HCT116 (cell line): ENCODE data around the gene GALNT16. TPM values are rescaled to one million over a fixed set of nuclear protein-coding genes. Genes with fewer than 3 reads are reported as not detected.
A peak's percentile ranks its signal among the peaks of the same experiment; 100 is the strongest.

Experiments
- ATAC-seq: fragments of 200-7000 bp; cut with Tn5 transposase; 2 replicates; pipeline ENCODE4 v1.9.1; 2020; ENCODE audit warnings: mild to moderate bottlenecking, moderate library complexity
- BruUV-seq: library from RNA; stranded (reverse); fragments of 400-500 nt; replicated peaks from 2 replicates; lab custom pipeline; 2021; lab: Mats Ljungman, UMichigan
- CTCF ChIA-PET: fragments of 300-600 bp; sonication (Branson Sonifier 250); formaldehyde crosslinking; loops from one replicate; lab custom pipeline; 2021; ENCODE audit warnings: antibody characterized with exemption; lab: Charles Lee
- POLR2A ChIA-PET: fragments of 300-600, 350-600 bp; sonication (Branson Sonifier 250); formaldehyde crosslinking; loops from one replicate; lab custom pipeline; 2021; ENCODE audit warnings: antibody characterized with exemption; lab: Charles Lee
- RAD21 ChIA-PET, 2 experiments: fragments of 300-600 bp; sonication (Branson Sonifier 250); formaldehyde crosslinking; loops; one replicate each; lab custom pipeline; 2023; ENCODE audit warnings: low total read pairs in 2 of 2; ENCODE audit not compliant: uncharacterized antibody in 2 of 2, unreplicated experiment in 2 of 2, low non-redundant PET in 1 of 2; lab: Charles Lee
- DNase-seq: peaks from one replicate; pipeline ENCODE4 v3.0.0-alpha.2; 2010; ENCODE audit warnings: low read depth, low spot score
- H2AFZ ChIP-seq: fragments of 200-600 bp; shearing (Covaris generic), sonication (generic); 2 replicates; pipeline ENCODE4 v1.6.1; 2017; ENCODE audit warnings: low read depth, mixed run types, mixed read lengths, antibody characterized with exemption, low read length; ENCODE audit not compliant: poor library complexity, severe bottlenecking
- H3K27ac ChIP-seq: 2 replicates; pipeline ENCODE4 v1.5.1; 2012; ENCODE audit warnings: low read depth, low read length
- H3K27me3 ChIP-seq: fragments of 200-600 bp; sonication (generic); 2 replicates; pipeline ENCODE4 v1.6.1; 2016; ENCODE audit warnings: mixed run types, low read length, mixed read lengths; ENCODE audit not compliant: insufficient read depth
- H3K36me3 ChIP-seq, 2 experiments: fragments of 200-500 bp in 1 of 2; fragments of 200-600 bp in 1 of 2; sonication (Bioruptor generic) in 1 of 2; sonication (generic) in 1 of 2; 2 replicates each; pipeline versions ENCODE4 v1.5.1 to v1.6.1; 2014 to 2016; ENCODE audit warnings: low read length in 2 of 2, inconsistent platforms in 1 of 2, mixed read lengths in 1 of 2, mixed run types in 1 of 2; ENCODE audit not compliant: insufficient read depth in 2 of 2, control insufficient read depth in 1 of 2
- H3K4me1 ChIP-seq, 2 experiments: fragments of 200-600 bp in 1 of 2; sonication (generic) in 1 of 2; 2 replicates each; pipeline versions ENCODE4 v1.5.1 to v1.6.1; 2012 to 2017; ENCODE audit warnings: low read length in 2 of 2, inconsistent platforms in 1 of 2, mild to moderate bottlenecking in 1 of 2, mixed read lengths in 1 of 2, mixed run types in 1 of 2, moderate library complexity in 1 of 2; ENCODE audit not compliant: insufficient read depth in 2 of 2, control insufficient read depth in 1 of 2
- H3K4me2 ChIP-seq: fragments of 200-600 bp; sonication (generic); 2 replicates; pipeline ENCODE4 v1.6.1; 2017; ENCODE audit warnings: mixed run types, low read length, mixed read lengths
- H3K4me3 ChIP-seq, 2 experiments: fragments of 200-600 bp in 1 of 2; sonication (generic) in 1 of 2; replicated peaks in 1 of 2; 2 replicates each; pipeline ENCODE4 v1.5.1; 2011 to 2016; ENCODE audit warnings: low read length in 2 of 2, control low read depth in 1 of 2, low read depth in 1 of 2, mild to moderate bottlenecking in 1 of 2, mixed read lengths in 1 of 2, mixed run types in 1 of 2
- H3K79me2 ChIP-seq: fragments of 200-600 bp; sonication (generic); 2 replicates; pipeline ENCODE4 v1.6.1; 2017; ENCODE audit warnings: mild to moderate bottlenecking, mixed run types, low read length, moderate library complexity, mixed read lengths; ENCODE audit not compliant: insufficient read depth
- H3K9ac ChIP-seq: fragments of 200-600 bp; sonication (generic); 2 replicates; pipeline ENCODE4 v1.6.1; 2016; ENCODE audit warnings: low read length, mixed read lengths
- H3K9me2 ChIP-seq: fragments of 200-600 bp; sonication (generic), shearing (Covaris generic); 2 replicates; pipeline ENCODE4 v1.6.1; 2017; ENCODE audit warnings: mixed run types, mild to moderate bottlenecking, moderate library complexity; ENCODE audit not compliant: insufficient read depth
- H3K9me3 ChIP-seq, 2 experiments: fragments of 200-500 bp in 1 of 2; fragments of 200-600 bp in 1 of 2; sonication (Bioruptor generic) in 1 of 2; sonication (generic) in 1 of 2; 2 replicates each; pipeline ENCODE4 v1.6.1; 2014 to 2017; ENCODE audit warnings: low read length in 2 of 2, mixed read lengths in 2 of 2, inconsistent platforms in 1 of 2, low read depth in 1 of 2, mild to moderate bottlenecking in 1 of 2, mixed run types in 1 of 2, moderate library complexity in 1 of 2; ENCODE audit not compliant: control insufficient read depth in 1 of 2, insufficient read depth in 1 of 2
- H4K20me1 ChIP-seq: fragments of 200-600 bp; sonication (generic), shearing (Covaris generic); 2 replicates; pipeline ENCODE4 v1.6.1; 2017; ENCODE audit warnings: mixed run types, mild to moderate bottlenecking, moderate library complexity; ENCODE audit not compliant: insufficient read depth
- CEBPB ChIP-seq: IDR thresholded peaks from 2 replicates; pipeline ENCODE4 v1.6.1; 2012; ENCODE audit warnings: low read depth
- EGR1 ChIP-seq: IDR thresholded peaks from 2 replicates; pipeline ENCODE4 v1.6.1; 2012; ENCODE audit warnings: low read depth
- ELF1 ChIP-seq: IDR thresholded peaks from 2 replicates; pipeline ENCODE4 v1.6.1; 2012; ENCODE audit warnings: low read depth, borderline replicate concordance
- EZH2 ChIP-seq: fragments of 200-600 bp; sonication (generic); IDR thresholded peaks from 2 replicates; pipeline ENCODE4 v1.6.1; 2017; ENCODE audit warnings: antibody characterized with exemption, mixed run types
- EZH2phosphoT487 ChIP-seq: fragments of 200-600 bp; IDR thresholded peaks from 2 replicates; pipeline ENCODE4 v1.6.1; 2018; ENCODE audit warnings: antibody characterized with exemption, borderline replicate concordance
- FOSL1 ChIP-seq: IDR thresholded peaks from 2 replicates; pipeline ENCODE4 v1.6.1; 2012; ENCODE audit warnings: low read depth
- JUND ChIP-seq: IDR thresholded peaks from 2 replicates; pipeline ENCODE4 v1.6.1; 2012
- MAX ChIP-seq: IDR thresholded peaks from 2 replicates; pipeline ENCODE4 v1.6.1; 2012
- POLR2AphosphoS5 ChIP-seq: IDR thresholded peaks from 2 replicates; pipeline ENCODE4 v1.6.1; 2011; ENCODE audit warnings: mild to moderate bottlenecking, low read depth, low read length, moderate library complexity
- SIN3A ChIP-seq: IDR thresholded peaks from 2 replicates; pipeline ENCODE4 v1.6.1; 2012; ENCODE audit warnings: low read depth
- SRF ChIP-seq: IDR thresholded peaks from 2 replicates; pipeline ENCODE4 v1.6.1; 2012; ENCODE audit warnings: low read depth
- TCF7L2 ChIP-seq: IDR thresholded peaks from 2 replicates; pipeline ENCODE4 v1.7.0; 2011; ENCODE audit warnings: borderline replicate concordance, inconsistent platforms; ENCODE audit not compliant: insufficient read depth, insufficient read length; ENCODE audit errors: extremely low read depth
- YY1 ChIP-seq: IDR thresholded peaks from 2 replicates; pipeline ENCODE4 v1.6.1; 2011; ENCODE audit warnings: low read length, low read depth, moderate library complexity, mild to moderate bottlenecking; ENCODE audit not compliant: insufficient replicate concordance; ENCODE audit errors: extremely low read depth
- ZBTB33 ChIP-seq: IDR thresholded peaks from 2 replicates; pipeline ENCODE4 v1.6.1; 2011; ENCODE audit warnings: mild to moderate bottlenecking, low read length, moderate library complexity; ENCODE audit not compliant: insufficient replicate concordance; ENCODE audit errors: extremely low read depth
- intact Hi-C: fragments of 100-400 bp; cut with micrococcal nuclease; formaldehyde crosslinking; loops from 2 replicates; pipeline ENCODE4 v1.10.0; 2022
- total RNA-seq: library from RNA; stranded (reverse); gene quantifications from one replicate; pipeline ENCODE4 v1.2.1, GENCODE V29; 2021; ENCODE audit not compliant: unreplicated experiment
- TF ChIP-seq, protein P1 (sequence below): IDR thresholded peaks from 2 replicates; pipeline ENCODE4 v1.6.1; 2012; ENCODE audit warnings: low read depth

Gene GALNT16
- total RNA-seq, 1 experiment from 2014 or later: 0.32 TPM

DNA sequence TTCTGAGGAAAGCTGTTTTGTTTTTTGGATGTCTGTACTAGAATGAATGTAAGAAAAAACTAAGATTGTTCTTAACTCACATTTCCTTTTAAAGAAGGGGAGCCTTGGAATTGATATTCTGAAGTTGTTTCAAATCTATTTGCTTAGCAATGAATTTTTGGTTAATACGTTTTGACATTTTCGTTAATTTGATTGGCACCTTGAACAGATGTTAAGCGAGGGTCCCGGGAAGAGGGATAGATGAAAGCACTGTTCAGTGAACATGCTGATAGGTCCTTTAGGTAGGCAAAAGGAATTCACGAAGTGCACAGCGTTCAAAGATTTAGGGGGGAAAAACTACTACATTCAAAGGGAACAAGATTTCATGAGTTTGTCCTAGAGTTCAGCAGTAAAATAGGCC, 140.2 kb downstream of the GALNT16 start:
- H3K36me3 ChIP-seq: peaks cover 10 to 17% of the 10 kb centered on the region in 2 experiments; a peak in 2 of 4 replicates
- no peak overlapping the region for H3K27ac ChIP-seq
- H3K27me3 ChIP-seq: no peaks in the 10 kb centered on the region
- intact Hi-C loops: no loop called here
- peak overlapping the region; percentile 92 for H3K4me2 ChIP-seq
- H3K79me2 ChIP-seq: peaks cover 97% of the 10 kb centered on the region
- DNase-seq: no peak
- peak overlapping the region in 1 of 2 experiments; percentile 94; a peak in 3 of 4 replicates for H3K4me3 ChIP-seq
- TF ChIP-seq CEBPB (no peak), SIN3A (no peak), SRF (no peak), YY1 (no peak), ELF1 (no peak), ZBTB33 (no peak), EZH2phosphoT487 (no peak), TCF7L2 (no peak), FOSL1 (no peak), POLR2AphosphoS5 (no peak), EGR1 (no peak), MAX (no peak), JUND (no peak), EZH2 (no peak)
- TF ChIP-seq, protein P1, sequence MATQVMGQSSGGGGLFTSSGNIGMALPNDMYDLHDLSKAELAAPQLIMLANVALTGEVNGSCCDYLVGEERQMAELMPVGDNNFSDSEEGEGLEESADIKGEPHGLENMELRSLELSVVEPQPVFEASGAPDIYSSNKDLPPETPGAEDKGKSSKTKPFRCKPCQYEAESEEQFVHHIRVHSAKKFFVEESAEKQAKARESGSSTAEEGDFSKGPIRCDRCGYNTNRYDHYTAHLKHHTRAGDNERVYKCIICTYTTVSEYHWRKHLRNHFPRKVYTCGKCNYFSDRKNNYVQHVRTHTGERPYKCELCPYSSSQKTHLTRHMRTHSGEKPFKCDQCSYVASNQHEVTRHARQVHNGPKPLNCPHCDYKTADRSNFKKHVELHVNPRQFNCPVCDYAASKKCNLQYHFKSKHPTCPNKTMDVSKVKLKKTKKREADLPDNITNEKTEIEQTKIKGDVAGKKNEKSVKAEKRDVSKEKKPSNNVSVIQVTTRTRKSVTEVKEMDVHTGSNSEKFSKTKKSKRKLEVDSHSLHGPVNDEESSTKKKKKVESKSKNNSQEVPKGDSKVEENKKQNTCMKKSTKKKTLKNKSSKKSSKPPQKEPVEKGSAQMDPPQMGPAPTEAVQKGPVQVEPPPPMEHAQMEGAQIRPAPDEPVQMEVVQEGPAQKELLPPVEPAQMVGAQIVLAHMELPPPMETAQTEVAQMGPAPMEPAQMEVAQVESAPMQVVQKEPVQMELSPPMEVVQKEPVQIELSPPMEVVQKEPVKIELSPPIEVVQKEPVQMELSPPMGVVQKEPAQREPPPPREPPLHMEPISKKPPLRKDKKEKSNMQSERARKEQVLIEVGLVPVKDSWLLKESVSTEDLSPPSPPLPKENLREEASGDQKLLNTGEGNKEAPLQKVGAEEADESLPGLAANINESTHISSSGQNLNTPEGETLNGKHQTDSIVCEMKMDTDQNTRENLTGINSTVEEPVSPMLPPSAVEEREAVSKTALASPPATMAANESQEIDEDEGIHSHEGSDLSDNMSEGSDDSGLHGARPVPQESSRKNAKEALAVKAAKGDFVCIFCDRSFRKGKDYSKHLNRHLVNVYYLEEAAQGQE: no peak
- no TSS peak for BruUV-seq
- no peaks in the 10 kb centered on the region for H3K9me2 ChIP-seq
- no peak overlapping the region for H2AFZ ChIP-seq
- peaks cover 15 to 19% of the 10 kb centered on the region in 2 experiments; a peak in 3 of 4 replicates for H3K4me1 ChIP-seq
- ATAC-seq: no peak
- H3K9me3 ChIP-seq: no peaks in the 10 kb centered on the region
- POLR2A ChIA-PET: no interaction called here
- RAD21 ChIA-PET: no interaction called here
- CTCF ChIA-PET: no interaction called here
- peak overlapping the region; percentile 98 for H3K9ac ChIP-seq
- peaks cover 7% of the 10 kb centered on the region; the same call in 1 of the 2 replicates for H4K20me1 ChIP-seq
